SU-DHL-6 (cell line): ENCODE data around the gene PGLYRP1.

Source experiments
- H2AFZ ChIP-seq: fragments of 200-600 bp; sonication (generic); 2 replicates; pipeline ENCODE4 v1.6.1; 2014; ENCODE audit warnings: low read depth, mild to moderate bottlenecking, moderate library complexity, mixed read lengths, antibody characterized with exemption, low read length; ENCODE audit not compliant: severe bottlenecking
- H3F3A ChIP-seq: fragments of 200-600 bp; shearing (Covaris generic); 2 replicates; pipeline ENCODE4 v1.6.0; 2016; ENCODE audit warnings: antibody characterized with exemption, mild to moderate bottlenecking; ENCODE audit not compliant: insufficient read depth
- H3K27ac ChIP-seq: fragments of 200-600 bp; sonication (generic); 2 replicates; pipeline ENCODE4 v1.5.1; 2016; ENCODE audit warnings: low read depth, mild to moderate bottlenecking, low read length, moderate library complexity, mixed read lengths
- H3K27me3 ChIP-seq: fragments of 200-600 bp; sonication (generic), shearing (Covaris generic); 2 replicates; pipeline ENCODE4 v1.6.0; 2014; ENCODE audit warnings: mild to moderate bottlenecking, low read length
- H3K36me3 ChIP-seq: fragments of 200-600 bp; sonication (generic); 2 replicates; pipeline ENCODE4 v1.6.1; 2014; ENCODE audit warnings: mild to moderate bottlenecking, low read length, mixed read lengths
- H3K4me2 ChIP-seq: fragments of 300-600, 200-600 bp; shearing (Covaris generic), sonication (generic); 2 replicates; pipeline ENCODE4 v1.6.0; 2014; ENCODE audit warnings: low read length, low read depth, mild to moderate bottlenecking; ENCODE audit not compliant: poor library complexity, severe bottlenecking
- H3K4me3 ChIP-seq: fragments of 200-600 bp; sonication (generic); 2 replicates; pipeline ENCODE4 v1.5.1; 2014; ENCODE audit warnings: antibody characterized with exemption, low read length, mild to moderate bottlenecking, mixed read lengths; ENCODE audit not compliant: insufficient read depth, poor library complexity, severe bottlenecking
- H3K79me2 ChIP-seq: fragments of 200-600 bp; sonication (generic); 2 replicates; pipeline ENCODE4 v1.6.1; 2014; ENCODE audit warnings: mild to moderate bottlenecking, low read length, moderate library complexity; ENCODE audit not compliant: insufficient read depth
- H3K9ac ChIP-seq: fragments of 200-600 bp; sonication (generic); 2 replicates; pipeline ENCODE4 v1.7.0; 2014; ENCODE audit warnings: mild to moderate bottlenecking, low read length
- H3K9me2 ChIP-seq: fragments of 200-600 bp; sonication (generic); replicated peaks from 2 replicates; pipeline ENCODE4 v1.6.1; 2014; ENCODE audit warnings: low read length; ENCODE audit not compliant: insufficient read depth
- H3K9me3 ChIP-seq: fragments of 200-600 bp; sonication (generic); 2 replicates; pipeline ENCODE4 v1.6.1; 2014; ENCODE audit warnings: low read length, mixed read lengths; ENCODE audit not compliant: insufficient read depth
- H4K20me1 ChIP-seq: fragments of 200-600 bp; sonication (generic); 2 replicates; pipeline ENCODE4 v1.6.1; 2014; ENCODE audit warnings: low read depth, mild to moderate bottlenecking, antibody characterized with exemption, low read length, moderate library complexity, mixed read lengths
- CTCF ChIP-seq: fragments of 200-600 bp; sonication (generic); IDR thresholded peaks from one replicate; pipeline ENCODE4 v1.5.1; 2017; ENCODE audit warnings: antibody characterized with exemption, mild to moderate bottlenecking, low read length, moderate library complexity; ENCODE audit not compliant: insufficient read depth, poor library complexity, severe bottlenecking
- EZH2phosphoT487 ChIP-seq: fragments of 200-600 bp; sonication (generic), shearing (Covaris generic); conservative IDR thresholded peaks from 2 replicates; pipeline ENCODE4 v1.6.1; 2018; ENCODE audit warnings: mild to moderate bottlenecking, antibody characterized with exemption, low read length, moderate library complexity, mixed read lengths

Gene PGLYRP1

DNA sequence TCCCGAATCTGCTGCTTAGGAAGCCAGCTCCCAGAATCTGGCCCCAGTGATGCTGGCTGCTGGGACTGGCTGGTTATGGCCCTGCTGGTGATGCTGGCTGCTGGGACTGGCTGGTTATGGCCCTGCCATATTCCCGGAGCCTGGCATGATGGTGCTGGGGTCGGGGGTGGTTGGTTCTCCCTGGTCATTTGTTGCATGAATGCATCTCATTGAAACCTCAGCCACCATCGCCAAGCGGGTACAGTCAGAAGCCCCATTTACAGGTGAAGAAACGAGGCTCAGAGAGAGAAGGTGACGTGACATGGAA, 2.1 kb downstream of the PGLYRP1 start:
- Histone ChIP-seq H3K79me2 (no peaks in the 10 kb centered on the region), H3K9ac (no peak overlapping the region), H3K36me3 (no peaks in the 10 kb centered on the region), H4K20me1 (no peaks in the 10 kb centered on the region), H3K4me3 (no peak overlapping the region), H3K4me2 (no peak overlapping the region), H3K9me2 (no peaks in the 10 kb centered on the region), H3F3A (no peaks in the 10 kb centered on the region), H3K9me3 (no peaks in the 10 kb centered on the region), H3K27me3 (no peaks in the 10 kb centered on the region), H3K27ac (no peak overlapping the region), H2AFZ (no peak overlapping the region)
- TF ChIP-seq CTCF (no peak), EZH2phosphoT487 (no peak)

GRCh38 chr19:46019270-46019669, 3.6 kb downstream of the PGLYRP1 start:
- Histone ChIP-seq H2AFZ (no peak overlapping the region), H3K4me2 (no peak overlapping the region), H3K9ac (no peak overlapping the region), H3K9me3 (no peaks in the 10 kb centered on the region), H4K20me1 (no peaks in the 10 kb centered on the region), H3K79me2 (no peaks in the 10 kb centered on the region), H3F3A (peaks cover 3% of the 10 kb centered on the region), H3K27me3 (no peaks in the 10 kb centered on the region), H3K36me3 (no peaks in the 10 kb centered on the region), H3K27ac (no peak overlapping the region), H3K4me3 (no peak overlapping the region), H3K9me2 (no peaks in the 10 kb centered on the region)
- TF ChIP-seq EZH2phosphoT487 (no peak), CTCF (no peak)

DNA sequence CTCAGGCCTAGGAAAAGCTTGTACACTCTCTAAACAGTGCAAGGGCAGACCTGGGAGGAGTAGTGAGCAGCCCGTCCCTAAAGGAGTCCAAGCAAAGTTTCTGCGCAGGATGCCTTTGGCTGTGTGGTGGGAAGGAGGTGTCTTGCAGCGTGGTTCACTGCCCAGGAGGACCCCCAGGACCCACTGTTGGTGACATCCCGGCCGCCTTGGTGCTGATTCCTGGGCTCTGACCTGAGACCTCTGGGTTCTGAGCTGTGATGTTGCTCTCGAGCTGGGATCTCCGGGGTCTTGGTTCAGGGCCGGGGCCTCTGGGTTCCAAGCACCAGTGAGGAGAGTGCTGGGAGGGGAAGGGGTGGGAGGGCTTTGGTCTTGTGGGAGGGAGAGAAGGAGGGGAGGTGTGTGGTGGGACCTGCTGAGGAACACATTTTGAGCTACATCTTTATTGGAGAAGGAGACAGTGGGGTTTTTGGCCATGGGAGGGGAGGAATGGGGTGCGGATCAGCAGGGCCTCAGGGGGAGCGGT, 4.1 kb downstream of the PGLYRP1 start:
- peaks cover 5% of the 10 kb centered on the region for H3F3A ChIP-seq
- H3K27me3 ChIP-seq, result no peaks in the 10 kb centered on the region
- H3K9me2 ChIP-seq, result no peaks in the 10 kb centered on the region
- H3K4me3 ChIP-seq, result no peak overlapping the region
- H2AFZ ChIP-seq, result no peak overlapping the region
- no peaks in the 10 kb centered on the region for H3K9me3 ChIP-seq
- H3K4me2 ChIP-seq, result no peak overlapping the region
- H3K27ac ChIP-seq, result no peak overlapping the region
- TF ChIP-seq CTCF (no peak), EZH2phosphoT487 (no peak)
- no peaks in the 10 kb centered on the region for H3K36me3 ChIP-seq
- H3K9ac ChIP-seq, result no peak overlapping the region
- no peaks in the 10 kb centered on the region for H3K79me2 ChIP-seq
- H4K20me1 ChIP-seq, result no peaks in the 10 kb centered on the region
